GM12892 (cell line): ENCODE data around the gene TYSND1.
"Not testable (repeated sequence)": the region's sequence is repeated elsewhere in the genome, so short reads cannot be mapped to it uniquely, and the experiment has no call there.

Experiments
- DNase-seq: peaks from one replicate; pipeline ENCODE4 v3.0.0; 2011; ENCODE audit not compliant: insufficient read length
- FAIRE-seq: peaks from 2 replicates; lab custom pipeline; 2011; peaks lifted over from hg19 to GRCh38; lab: Jason Lieb, UNC
- POLR2A ChIP-seq: IDR thresholded peaks from 2 replicates; pipeline ENCODE4 v1.6.1; 2011; ENCODE audit warnings: low read depth, low read length, control low read depth
- POLR2AphosphoS5 ChIP-seq: IDR thresholded peaks from 2 replicates; pipeline ENCODE4 v1.6.1; 2011; ENCODE audit warnings: low read depth, low read length, control low read depth
- TAF1 ChIP-seq: IDR thresholded peaks from 2 replicates; pipeline ENCODE4 v1.6.1; 2011; ENCODE audit warnings: low read depth, mild to moderate bottlenecking, control low read depth, low read length, borderline replicate concordance

TYSND1 gene

DNA sequence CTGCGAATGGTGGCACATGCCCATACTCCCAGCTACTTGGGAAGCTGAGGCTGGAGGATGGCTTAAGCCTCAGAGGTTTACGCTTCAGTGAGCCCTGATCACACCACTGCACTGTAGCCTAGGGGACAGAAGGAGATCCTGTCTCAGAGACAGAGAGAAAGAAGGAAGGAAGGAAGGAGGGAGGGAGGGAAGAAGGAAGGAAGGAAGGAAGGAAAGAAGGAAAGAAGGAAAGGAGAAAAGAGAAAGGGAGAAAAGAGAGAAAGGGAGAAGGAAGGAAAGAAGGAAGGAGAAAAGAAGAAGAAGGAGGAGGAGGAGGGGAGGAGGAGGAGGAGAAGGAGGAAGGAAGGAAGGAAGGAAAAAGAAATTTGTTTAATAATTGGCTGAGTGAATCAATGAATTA lies 36.8 kb upstream of the TYSND1 start:
- DNase-seq = no peak
- TF ChIP-seq TAF1 (no peak), POLR2A (no peak), POLR2AphosphoS5 (no peak)
- no peak for FAIRE-seq

DNA sequence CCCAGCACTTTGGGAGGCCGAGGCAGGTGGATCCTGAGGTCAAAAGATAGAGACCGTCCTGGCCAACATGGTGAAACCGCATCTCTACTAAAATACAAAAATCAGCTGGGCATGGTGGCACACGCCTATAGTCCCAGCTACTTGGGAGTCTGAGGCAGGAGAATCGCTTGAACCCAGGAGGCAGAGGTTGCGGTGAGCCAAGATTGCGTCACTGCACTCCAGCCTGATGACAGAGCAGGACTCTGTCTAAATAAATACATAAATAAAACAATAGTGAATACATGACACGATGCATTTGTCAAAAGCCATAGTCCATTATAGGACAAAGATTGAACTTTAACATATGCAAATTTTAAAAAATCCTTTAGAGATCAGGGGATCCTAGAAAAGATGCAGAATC lies 32.7 kb upstream of the TYSND1 start:
- FAIRE-seq, DNase-seq: not testable (repeated sequence)

DNA sequence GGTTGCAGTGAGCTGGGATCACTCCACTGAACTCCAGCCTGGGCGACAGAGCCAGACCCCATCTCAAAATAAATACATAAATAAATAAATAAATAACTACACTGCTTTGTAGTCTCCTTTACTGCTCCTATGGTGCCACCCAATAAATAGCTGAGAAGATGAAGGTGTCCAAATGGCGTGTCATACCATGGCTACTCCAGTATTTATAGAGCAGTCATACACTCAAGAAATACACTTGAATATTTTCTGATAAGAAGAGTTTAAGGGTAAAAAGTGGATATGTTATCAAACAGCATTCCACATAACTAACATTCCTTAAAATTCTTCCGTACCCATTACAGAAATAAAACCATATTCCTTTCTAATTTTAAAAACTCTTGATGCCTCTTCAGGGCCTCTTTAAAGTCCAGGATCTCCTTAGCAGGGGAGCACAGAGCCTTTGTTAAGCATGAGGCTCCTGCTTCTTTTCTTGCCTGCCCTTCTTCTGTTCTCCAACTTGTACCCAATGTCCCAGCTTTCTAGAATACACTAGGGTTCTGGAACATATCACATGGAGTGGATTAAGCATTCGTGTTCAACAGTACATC lies 31.7 kb upstream of the TYSND1 start:
- FAIRE-seq (no peak), DNase-seq (no peak)
- TF ChIP-seq POLR2AphosphoS5 = no peak
- no peak for TF ChIP-seq POLR2A
- TF ChIP-seq TAF1 = no peak

DNA sequence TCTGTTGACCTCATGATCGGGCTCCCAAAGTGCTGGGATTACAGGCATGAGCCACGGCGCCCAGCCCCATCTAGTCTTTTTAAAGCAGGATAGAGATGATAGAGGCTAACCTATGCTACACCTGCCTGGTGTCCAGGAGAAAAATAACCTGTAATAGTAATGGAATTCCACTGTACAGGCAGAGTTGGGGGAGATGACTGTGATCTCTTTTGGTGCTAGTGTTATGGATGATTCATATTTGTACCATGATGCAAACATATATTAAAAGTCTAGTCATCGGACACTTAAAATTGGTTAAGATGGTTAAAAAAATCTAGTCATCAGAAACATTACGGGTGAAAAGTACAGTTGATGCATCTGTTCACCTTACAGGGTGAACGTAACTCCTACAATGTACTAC lies 29.9 kb upstream of the TYSND1 start:
- FAIRE-seq = no peak
- no peak for TF ChIP-seq TAF1
- no peak for TF ChIP-seq POLR2A
- no peak for TF ChIP-seq POLR2AphosphoS5
- no peak for DNase-seq

DNA sequence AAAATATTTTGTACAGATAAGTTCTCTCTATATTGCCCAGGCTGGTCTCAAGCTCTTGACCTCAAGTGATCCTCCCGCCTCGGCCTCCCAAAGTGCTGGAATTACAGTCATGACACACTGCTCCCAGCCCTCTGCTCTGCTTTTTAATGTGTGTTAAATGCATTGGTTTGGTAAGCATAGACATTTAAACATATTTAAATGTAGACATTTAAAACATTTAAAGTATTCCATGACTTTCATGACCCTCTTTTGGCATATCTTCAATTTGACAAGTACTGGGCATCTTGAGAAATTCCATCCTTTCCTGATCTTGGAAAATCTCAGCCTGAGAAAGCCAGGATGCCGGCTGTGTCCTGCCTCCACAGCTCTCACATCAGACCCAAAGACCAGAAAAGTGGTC lies 29.0 kb upstream of the TYSND1 start:
- no peak for DNase-seq
- no peak for FAIRE-seq
- TF ChIP-seq POLR2A (no peak), TAF1 (no peak), POLR2AphosphoS5 (no peak)

DNA sequence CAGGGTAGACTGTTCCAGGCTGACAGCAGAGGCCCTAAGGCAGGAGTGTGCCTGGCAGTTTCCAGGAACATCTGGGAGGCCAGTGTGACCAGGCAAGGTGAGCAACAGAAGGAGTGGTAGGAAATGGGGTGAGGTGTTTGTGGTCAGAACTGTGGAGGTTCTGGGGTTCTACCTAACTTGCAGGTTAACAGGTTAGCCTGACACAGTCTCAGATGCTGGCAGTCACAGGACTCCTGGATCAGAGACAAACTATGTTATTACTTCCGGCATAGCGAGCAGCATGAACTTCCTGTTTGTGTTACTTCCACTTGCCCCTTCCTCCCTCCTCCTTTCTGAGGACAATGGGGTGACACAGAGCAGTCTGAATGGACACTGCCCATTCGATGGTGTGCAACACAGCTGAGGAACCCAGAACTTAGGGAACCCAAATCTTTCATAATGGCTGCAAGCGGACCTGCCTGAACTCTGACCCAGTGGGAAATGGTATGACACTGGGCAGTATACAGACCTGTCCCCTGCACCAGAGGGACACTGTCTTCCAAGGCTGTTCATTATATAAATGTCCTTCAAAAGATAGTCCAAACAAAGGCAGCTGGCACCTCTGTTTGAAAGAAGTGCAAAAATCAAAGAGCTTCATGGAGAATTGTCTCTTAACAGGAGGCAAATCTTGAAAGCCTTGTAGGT lies 27.7 kb upstream of the TYSND1 start:
- TF ChIP-seq POLR2A (0 out of 2 replicates have a peak, but pooled peaks have one; percentile 34), TAF1 (0 out of 2 replicates have a peak, but pooled peaks have one; percentile 32), POLR2AphosphoS5 (0 out of 2 replicates have a peak, but pooled peaks have one; percentile 28)
- no peak for DNase-seq
- FAIRE-seq = peak; percentile 64

DNA sequence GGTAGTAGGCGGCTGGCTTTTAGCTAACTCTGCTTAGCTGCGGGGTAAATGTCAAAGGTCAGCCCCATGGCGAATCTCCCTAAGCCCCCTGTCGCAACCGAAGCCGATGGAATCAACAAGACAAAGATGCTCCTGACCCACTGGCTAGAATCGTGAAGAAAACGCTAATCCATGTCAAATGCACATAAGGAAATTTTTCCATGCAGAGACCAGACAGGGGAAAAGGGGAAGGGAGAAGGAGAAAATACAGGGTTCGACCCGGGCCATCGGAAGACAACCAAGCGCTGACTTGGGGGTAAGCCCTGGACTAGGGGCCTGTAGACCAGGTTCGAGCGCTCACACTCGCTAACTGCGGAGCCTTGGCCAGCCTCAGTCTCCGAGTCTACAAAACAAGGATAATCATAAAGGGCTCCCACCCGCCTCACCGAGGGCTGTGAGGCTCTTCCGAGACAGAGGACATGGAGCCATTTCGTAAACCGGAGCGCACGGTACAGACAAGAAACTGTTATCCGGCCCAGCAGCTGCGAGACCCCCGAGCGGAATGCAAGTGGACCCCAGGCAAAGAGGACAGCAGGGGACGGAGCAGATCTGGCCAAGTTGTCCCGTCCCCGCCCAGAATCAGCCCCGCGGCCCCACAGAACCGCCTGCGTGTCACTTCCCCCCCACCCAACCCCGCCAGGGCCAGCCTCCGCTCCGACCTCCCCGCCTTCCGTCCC lies 23.3 kb upstream of the TYSND1 start:
- FAIRE-seq (no peak), DNase-seq (no peak)
- TF ChIP-seq POLR2A = no peak; the same call in 1 of the 2 replicates
- TF ChIP-seq POLR2AphosphoS5 = no peak
- TF ChIP-seq TAF1 = no peak

DNA sequence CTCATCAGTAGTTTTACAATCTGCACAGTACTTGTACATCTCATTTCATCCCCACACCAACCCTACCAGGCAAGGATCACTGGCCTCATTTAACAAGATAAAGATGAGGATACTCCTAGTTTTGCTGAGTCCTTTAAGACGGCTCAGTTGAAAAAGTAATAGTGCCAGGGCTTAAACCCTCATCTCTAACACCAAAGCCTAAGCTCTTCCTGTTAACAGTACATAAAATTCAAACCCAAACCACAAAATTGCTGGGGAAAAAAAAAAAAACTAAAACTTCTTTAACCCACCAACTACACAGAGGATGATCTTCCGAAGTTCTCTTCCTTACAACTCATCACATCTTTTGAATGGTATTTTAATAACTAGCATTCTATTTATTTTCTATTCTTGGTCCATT lies 22.5 kb upstream of the TYSND1 start:
- TF ChIP-seq POLR2A (no peak), TAF1 (no peak), POLR2AphosphoS5 (no peak)
- FAIRE-seq (no peak), DNase-seq (no peak)

DNA sequence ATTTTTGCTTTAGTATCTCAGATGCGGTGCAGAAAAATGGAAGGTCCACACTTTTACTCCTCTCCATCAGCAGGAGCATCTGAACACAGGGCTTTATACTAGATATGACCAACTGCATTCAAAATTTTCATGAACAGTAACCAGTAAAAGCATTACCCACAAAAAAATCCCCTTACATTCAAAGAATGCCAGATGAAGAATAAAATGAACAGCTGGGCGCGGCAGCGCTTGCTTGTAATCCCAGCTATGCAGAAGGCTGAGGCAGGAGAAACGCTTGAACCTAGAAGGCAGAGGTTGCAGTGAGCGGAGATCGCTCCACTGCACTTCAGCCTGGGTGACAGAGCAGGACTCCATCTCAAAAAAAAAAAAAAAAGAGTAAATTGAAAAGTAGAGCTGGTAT lies 20.7 kb upstream of the TYSND1 start:
- DNase-seq (no peak), FAIRE-seq (no peak)
- TF ChIP-seq POLR2AphosphoS5 = no peak

DNA sequence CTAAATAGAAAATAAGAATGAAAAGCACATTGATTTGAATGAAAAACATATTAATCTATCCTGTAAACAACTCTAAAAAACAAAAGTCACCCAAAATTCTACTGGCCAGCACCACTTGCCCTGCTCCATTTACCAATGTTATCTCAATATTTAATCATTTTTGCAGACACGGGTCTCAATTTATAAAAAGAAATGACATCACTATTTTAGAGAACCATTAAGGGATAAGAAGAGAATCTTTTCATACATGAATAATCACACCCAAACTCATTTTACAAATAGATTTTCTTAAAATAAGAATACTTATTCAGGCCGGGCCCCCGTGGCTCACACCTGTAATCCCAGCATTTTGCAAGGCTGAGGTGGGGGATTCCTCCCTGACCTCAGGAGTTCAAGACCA lies 19.9 kb upstream of the TYSND1 start:
- FAIRE-seq (no peak), DNase-seq (no peak)
- TF ChIP-seq POLR2A (no peak), POLR2AphosphoS5 (no peak), TAF1 (no peak)

DNA sequence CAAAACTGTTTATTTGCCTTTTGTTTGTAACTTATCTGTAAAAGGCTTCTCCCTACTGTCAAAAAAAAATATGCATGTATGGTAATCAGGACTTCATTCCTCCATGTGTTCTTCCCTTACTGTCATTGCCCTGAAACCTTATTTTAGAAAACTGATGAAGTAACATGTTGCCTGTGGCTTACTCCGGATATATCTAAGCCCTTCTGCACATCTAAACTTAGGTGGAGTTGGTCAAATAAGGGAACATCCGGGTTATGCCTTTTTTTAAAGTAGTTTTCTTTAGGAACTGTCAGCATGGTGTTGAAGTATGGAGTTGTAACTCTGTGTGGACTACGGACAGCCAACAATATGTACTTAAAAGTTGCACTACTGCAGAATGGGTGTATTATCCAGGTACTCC lies 17.7 kb upstream of the TYSND1 start:
- FAIRE-seq (no peak), DNase-seq (no peak)
- TF ChIP-seq TAF1 (no peak), POLR2A (no peak), POLR2AphosphoS5 (no peak)

DNA sequence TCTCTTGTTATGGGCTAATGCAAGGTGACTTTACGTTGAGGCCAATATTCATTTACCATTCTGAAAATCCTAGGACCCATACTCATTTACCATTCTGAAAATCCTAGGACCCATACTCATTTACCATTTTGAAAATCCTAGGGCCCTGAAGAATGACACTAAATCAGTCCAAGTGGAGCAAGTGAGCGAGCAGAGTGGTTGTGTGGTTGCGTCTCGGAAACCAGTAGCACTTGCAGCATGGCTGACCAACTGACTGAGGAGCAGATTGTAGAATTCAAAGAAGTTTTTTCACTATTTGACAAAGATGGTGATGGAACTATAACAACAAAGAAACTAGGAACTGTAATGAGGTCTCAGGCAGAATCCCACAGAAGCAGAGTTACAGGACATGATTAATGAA lies 16.9 kb upstream of the TYSND1 start:
- no peak for FAIRE-seq
- TF ChIP-seq POLR2AphosphoS5 (no peak), TAF1 (no peak), POLR2A (no peak)
- DNase-seq = no peak
